ENCODE measurements around the gene AKAP4.

- TF ChIP-seq POLR2AphosphoS5 (IDR thresholded peaks at IDR 0.05): no peak
- TF ChIP-seq CTCF (IDR thresholded peaks at IDR 0.05): no peak
Observed at GRCh38 chrX:50202539-50202938, 1.7 kb upstream of the AKAP4 start.
